Uterus (tissue), 2 donors: Measurements from ENCODE around the gene CREB3L2.

Source experiments
- POLR2A ChIP-seq, 2 donors: fragments of 450-650 bp; IDR thresholded peaks; one replicate each; pipeline ENCODE4 v1.6.1; 2016; ENCODE audit warnings: antibody characterized with exemption in 2 of 2, mild to moderate bottlenecking in 1 of 2, moderate library complexity in 1 of 2
- TF ChIP-seq, protein P1 (sequence below), 4 experiments: fragments of 200-600 bp in 2 of 4; fragments of 450-650 bp in 2 of 4; sonication (generic) in 2 of 4; IDR thresholded peaks; one replicate each; pipeline ENCODE4 v1.5.1; 2016 to 2019; ENCODE audit warnings: antibody characterized with exemption in 4 of 4, mild to moderate bottlenecking in 2 of 4, moderate library complexity in 1 of 4

DNA sequence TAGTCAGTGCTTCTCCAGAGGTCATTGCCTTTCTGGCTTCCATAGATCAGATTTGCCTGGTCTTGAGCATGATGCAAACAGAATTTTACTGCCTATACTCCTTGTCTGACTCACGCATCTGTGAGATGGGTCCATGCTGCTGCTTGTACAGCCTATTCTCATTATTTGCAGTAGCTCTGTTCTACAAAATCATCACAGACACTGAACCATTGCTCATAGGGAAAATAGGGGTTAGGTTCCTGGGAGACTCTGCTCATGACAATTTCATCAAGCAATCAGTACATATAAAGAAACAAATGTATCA is 7.4 kb upstream of the CREB3L2 start:
- TF ChIP-seq, protein P1, sequence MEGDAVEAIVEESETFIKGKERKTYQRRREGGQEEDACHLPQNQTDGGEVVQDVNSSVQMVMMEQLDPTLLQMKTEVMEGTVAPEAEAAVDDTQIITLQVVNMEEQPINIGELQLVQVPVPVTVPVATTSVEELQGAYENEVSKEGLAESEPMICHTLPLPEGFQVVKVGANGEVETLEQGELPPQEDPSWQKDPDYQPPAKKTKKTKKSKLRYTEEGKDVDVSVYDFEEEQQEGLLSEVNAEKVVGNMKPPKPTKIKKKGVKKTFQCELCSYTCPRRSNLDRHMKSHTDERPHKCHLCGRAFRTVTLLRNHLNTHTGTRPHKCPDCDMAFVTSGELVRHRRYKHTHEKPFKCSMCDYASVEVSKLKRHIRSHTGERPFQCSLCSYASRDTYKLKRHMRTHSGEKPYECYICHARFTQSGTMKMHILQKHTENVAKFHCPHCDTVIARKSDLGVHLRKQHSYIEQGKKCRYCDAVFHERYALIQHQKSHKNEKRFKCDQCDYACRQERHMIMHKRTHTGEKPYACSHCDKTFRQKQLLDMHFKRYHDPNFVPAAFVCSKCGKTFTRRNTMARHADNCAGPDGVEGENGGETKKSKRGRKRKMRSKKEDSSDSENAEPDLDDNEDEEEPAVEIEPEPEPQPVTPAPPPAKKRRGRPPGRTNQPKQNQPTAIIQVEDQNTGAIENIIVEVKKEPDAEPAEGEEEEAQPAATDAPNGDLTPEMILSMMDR (IDR thresholded peaks at IDR 0.05), result no peak
- no peak for TF ChIP-seq POLR2A (IDR thresholded peaks at IDR 0.05)
